Measurements from ENCODE around the gene PANX1. TPM values are rescaled to one million over a fixed set of nuclear protein-coding genes. Genes with fewer than 3 reads are reported as not detected.

The PANX1 gene
- total RNA-seq, 1 experiment from 2014 or later = 26.1 TPM

DNA sequence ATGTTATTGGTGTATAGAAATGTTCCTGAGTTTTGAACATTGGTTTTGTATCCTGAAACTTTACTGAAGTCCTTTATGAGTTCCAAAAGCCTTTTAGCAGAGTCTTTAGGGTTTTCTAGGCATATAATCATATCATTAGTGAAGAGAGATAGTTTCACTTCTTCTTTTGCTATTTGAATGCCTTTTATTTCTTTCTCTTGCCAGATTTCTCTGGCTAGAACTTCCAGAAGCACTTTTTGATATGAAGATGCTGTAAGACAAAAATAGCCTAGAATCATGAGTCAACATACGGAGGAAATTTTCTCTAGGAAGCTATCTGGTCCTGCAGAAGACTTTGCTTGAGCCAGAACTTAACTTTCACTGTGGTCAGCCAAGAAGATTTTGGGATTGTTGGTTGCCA, 89.1 kb downstream of the PANX1 start:
- intact Hi-C loops (cut with micrococcal nuclease) = no loop called here
- ChIA-PET CTCF (interaction anchor here (0.6 kb wide), 1 partner anchor 19 kb away, joined by 3 read pairs; no protein-coding TSS in a partner anchor), POLR2A (no interaction called here)
- Mint-ChIP-seq H3K27ac (ENCODE audit: low read depth, unreplicated experiment) (no peak overlapping the region), H3K4me1 (ENCODE audit: insufficient read depth, unreplicated experiment) (no peaks in the 10 kb centered on the region), H3K9me3 (ENCODE audit: unreplicated experiment) (no peaks in the 10 kb centered on the region), H3K4me3 (ENCODE audit: unreplicated experiment) (no peak overlapping the region), H3K27me3 (ENCODE audit: insufficient read depth, unreplicated experiment) (peaks cover 21% of the 10 kb centered on the region), H3K36me3 (ENCODE audit: insufficient read depth, unreplicated experiment) (no peaks in the 10 kb centered on the region)
- no peak for DNase-seq (ENCODE audit: unreplicated experiment)
- TF ChIP-seq, protein P1, sequence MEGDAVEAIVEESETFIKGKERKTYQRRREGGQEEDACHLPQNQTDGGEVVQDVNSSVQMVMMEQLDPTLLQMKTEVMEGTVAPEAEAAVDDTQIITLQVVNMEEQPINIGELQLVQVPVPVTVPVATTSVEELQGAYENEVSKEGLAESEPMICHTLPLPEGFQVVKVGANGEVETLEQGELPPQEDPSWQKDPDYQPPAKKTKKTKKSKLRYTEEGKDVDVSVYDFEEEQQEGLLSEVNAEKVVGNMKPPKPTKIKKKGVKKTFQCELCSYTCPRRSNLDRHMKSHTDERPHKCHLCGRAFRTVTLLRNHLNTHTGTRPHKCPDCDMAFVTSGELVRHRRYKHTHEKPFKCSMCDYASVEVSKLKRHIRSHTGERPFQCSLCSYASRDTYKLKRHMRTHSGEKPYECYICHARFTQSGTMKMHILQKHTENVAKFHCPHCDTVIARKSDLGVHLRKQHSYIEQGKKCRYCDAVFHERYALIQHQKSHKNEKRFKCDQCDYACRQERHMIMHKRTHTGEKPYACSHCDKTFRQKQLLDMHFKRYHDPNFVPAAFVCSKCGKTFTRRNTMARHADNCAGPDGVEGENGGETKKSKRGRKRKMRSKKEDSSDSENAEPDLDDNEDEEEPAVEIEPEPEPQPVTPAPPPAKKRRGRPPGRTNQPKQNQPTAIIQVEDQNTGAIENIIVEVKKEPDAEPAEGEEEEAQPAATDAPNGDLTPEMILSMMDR (IDR thresholded peaks at IDR 0.05; ENCODE audit: unreplicated experiment) = no peak
- BruUV-seq (replicated peaks) = no TSS peak

DNA sequence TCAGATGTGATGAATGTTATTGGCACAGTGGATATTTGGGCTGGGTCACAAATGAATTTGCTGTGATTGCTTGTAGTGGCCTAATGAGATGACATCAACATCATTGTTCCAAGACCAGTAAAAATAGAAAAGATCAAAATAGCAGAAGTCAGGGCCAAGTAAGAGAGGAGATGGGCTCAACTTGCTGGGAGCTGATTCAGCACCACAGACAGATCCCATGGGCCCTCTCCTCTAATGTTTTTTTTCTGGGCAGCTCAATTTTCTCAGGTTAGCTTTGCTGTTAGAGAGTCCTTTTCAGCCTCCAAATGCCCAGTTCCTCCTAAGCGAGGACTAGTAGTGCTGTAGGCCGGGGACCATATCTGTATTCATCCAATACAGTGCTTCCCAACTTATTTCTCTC, 89.7 kb downstream of the PANX1 start:
- no peaks in the 10 kb centered on the region for H3K4me1 Mint-ChIP-seq (ENCODE audit: insufficient read depth, unreplicated experiment)
- ChIA-PET POLR2A (no interaction called here), CTCF (interaction anchor here (0.6 kb wide), 1 partner anchor 34 kb away, joined by 3 read pairs; no protein-coding TSS in a partner anchor)
- no TSS peak for BruUV-seq (replicated peaks)
- intact Hi-C loops (cut with micrococcal nuclease) = no loop called here
- H3K4me3 Mint-ChIP-seq (ENCODE audit: unreplicated experiment) = no peak overlapping the region
- no peak for DNase-seq (ENCODE audit: unreplicated experiment)
- TF ChIP-seq, protein P1 (IDR thresholded peaks at IDR 0.05; ENCODE audit: unreplicated experiment) = no peak
- H3K36me3 Mint-ChIP-seq (ENCODE audit: insufficient read depth, unreplicated experiment) = no peaks in the 10 kb centered on the region
- peaks cover 14% of the 10 kb centered on the region for H3K27me3 Mint-ChIP-seq (ENCODE audit: insufficient read depth, unreplicated experiment)
- H3K9me3 Mint-ChIP-seq (ENCODE audit: unreplicated experiment) = no peaks in the 10 kb centered on the region
- H3K27ac Mint-ChIP-seq (ENCODE audit: low read depth, unreplicated experiment) = no peak overlapping the region

DNA sequence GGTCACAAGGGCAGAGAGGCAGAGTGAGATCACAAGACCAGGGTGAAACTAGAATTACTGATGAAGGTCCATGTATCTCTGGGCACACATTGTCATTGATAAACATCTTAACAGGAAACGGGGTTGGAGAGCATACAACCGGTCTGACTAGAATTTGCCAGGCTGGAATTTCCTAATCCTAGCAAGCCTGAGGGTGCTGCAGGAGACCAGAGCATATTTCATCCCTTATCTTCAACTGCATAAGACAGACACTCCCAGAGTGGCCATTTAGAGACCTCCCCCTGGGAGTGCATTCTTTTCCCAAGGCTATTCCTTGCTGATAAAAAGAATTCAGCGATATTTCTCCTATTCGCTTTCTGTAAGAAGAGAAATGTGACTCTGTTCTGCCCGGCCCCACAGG, 91.1 kb downstream of the PANX1 start:
- DNase-seq (ENCODE audit: unreplicated experiment) = no peak
- BruUV-seq (replicated peaks) = no TSS peak
- CTCF ChIA-PET = no interaction called here

DNA sequence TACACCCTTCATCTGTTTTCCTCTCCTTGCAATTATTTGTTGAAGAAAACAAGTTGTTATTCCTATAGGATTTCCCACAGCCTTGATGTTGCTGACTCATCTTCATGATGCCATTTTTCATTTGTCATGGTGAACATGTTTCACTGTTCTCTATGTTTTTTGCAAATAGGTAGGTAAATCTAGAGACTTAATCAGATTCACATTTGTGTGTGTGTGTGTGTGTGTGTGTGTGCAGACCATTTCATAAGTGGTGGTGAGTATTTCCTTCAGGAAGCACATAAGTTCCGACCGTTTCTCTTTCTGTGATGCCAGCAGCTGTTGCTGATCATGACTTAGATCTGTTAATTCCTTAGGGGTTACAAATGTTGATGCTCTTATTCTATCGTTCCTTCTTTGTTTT, 95.4 kb downstream of the PANX1 start:
- Mint-ChIP-seq H3K9me3 (ENCODE audit: unreplicated experiment) (no peaks in the 10 kb centered on the region), H3K4me1 (ENCODE audit: insufficient read depth, unreplicated experiment) (no peaks in the 10 kb centered on the region), H3K27ac (ENCODE audit: low read depth, unreplicated experiment) (no peak overlapping the region), H3K27me3 (ENCODE audit: insufficient read depth, unreplicated experiment) (no peaks in the 10 kb centered on the region), H3K36me3 (ENCODE audit: insufficient read depth, unreplicated experiment) (no peaks in the 10 kb centered on the region), H3K4me3 (ENCODE audit: unreplicated experiment) (no peak overlapping the region)
- TF ChIP-seq, protein P1 (IDR thresholded peaks at IDR 0.05; ENCODE audit: unreplicated experiment) = no peak
- CTCF ChIA-PET = interaction anchor here (0.6 to 1.6 kb wide), 2 partner anchors 9 to 40 kb away, joined by 3 to 5 read pairs; no protein-coding TSS in a partner anchor
- intact Hi-C loops (cut with micrococcal nuclease) = no loop called here
- BruUV-seq (replicated peaks) = no TSS peak
- no peak for DNase-seq (ENCODE audit: unreplicated experiment)
- POLR2A ChIA-PET = no interaction called here

More for the DNA sequence above, 91.1 kb downstream of the PANX1 start:
- no peaks in the 10 kb centered on the region for H3K9me3 Mint-ChIP-seq (ENCODE audit: unreplicated experiment)
- intact Hi-C loops (cut with micrococcal nuclease) = no loop called here
- TF ChIP-seq, protein P1 (IDR thresholded peaks at IDR 0.05; ENCODE audit: unreplicated experiment) = no peak
- H3K4me3 Mint-ChIP-seq (ENCODE audit: unreplicated experiment) = no peak overlapping the region
- H3K27me3 Mint-ChIP-seq (ENCODE audit: insufficient read depth, unreplicated experiment) = peaks cover under 1% of the 10 kb centered on the region
- H3K27ac Mint-ChIP-seq (ENCODE audit: low read depth, unreplicated experiment) = no peak overlapping the region
- no peaks in the 10 kb centered on the region for H3K36me3 Mint-ChIP-seq (ENCODE audit: insufficient read depth, unreplicated experiment)
- no peaks in the 10 kb centered on the region for H3K4me1 Mint-ChIP-seq (ENCODE audit: insufficient read depth, unreplicated experiment)
- POLR2A ChIA-PET = no interaction called here

Other genes with a start within 250 kb of the PANX1 start
- gene HEPHL1, start 107.5 kb upstream of the PANX1 start, total RNA-seq (2022) = not detected in 2 replicates
- not detected in 2 replicates for gene IZUMO1R, start 175.7 kb downstream of the PANX1 start, total RNA-seq (2022)